Measurements from ENCODE around the gene ACY1.

The ACY1 gene

GRCh38 chr3:52034212-52034611, 50.9 kb downstream of the ACY1 start:
- H3K4me1 ChIP-seq (ENCODE audit: insufficient read depth, insufficient read length), result peaks cover 27% of the 10 kb centered on the region
- no peak overlapping the region for H3K9ac ChIP-seq (ENCODE audit: insufficient read length, low read depth)

GRCh38 chr3:52034651-52035050, 51.3 kb downstream of the ACY1 start:
- Histone ChIP-seq H3K9ac (ENCODE audit: insufficient read length, low read depth) (no peak overlapping the region), H3K4me3 (ENCODE audit: insufficient read length, low read depth) (no peak overlapping the region), H3K36me3 (ENCODE audit: insufficient read depth, insufficient read length, low read length) (no peaks in the 10 kb centered on the region), H3K27me3 (ENCODE audit: insufficient read depth, insufficient read length) (no peaks in the 10 kb centered on the region), H3K4me1 (ENCODE audit: insufficient read depth, insufficient read length) (peaks cover 27% of the 10 kb centered on the region), H3K9me3 (ENCODE audit: insufficient read depth, low read length) (no peaks in the 10 kb centered on the region)
- no peak for DNase-seq (ENCODE audit: low read depth, low spot score)
- TF ChIP-seq YY1 (IDR thresholded peaks at IDR 0.05; ENCODE audit: insufficient read depth, insufficient read length) (no peak), SUZ12 (IDR thresholded peaks at IDR 0.05; ENCODE audit: extremely low read depth, insufficient read depth, insufficient read length) (no peak), ZNF274 (IDR thresholded peaks at IDR 0.05; ENCODE audit: low read depth, low read length) (no peak)

More at GRCh38 chr3:52034212-52034611, 50.9 kb downstream of the ACY1 start:
- no peaks in the 10 kb centered on the region for H3K27me3 ChIP-seq (ENCODE audit: insufficient read depth, insufficient read length)
- H3K4me3 ChIP-seq (ENCODE audit: insufficient read length, low read depth), result no peak overlapping the region
- no peak for DNase-seq (ENCODE audit: low read depth, low spot score)
- no peak for TF ChIP-seq ZNF274 (IDR thresholded peaks at IDR 0.05; ENCODE audit: low read depth, low read length)
- no peak for TF ChIP-seq SUZ12 (IDR thresholded peaks at IDR 0.05; ENCODE audit: extremely low read depth, insufficient read depth, insufficient read length)
- TF ChIP-seq YY1 (IDR thresholded peaks at IDR 0.05; ENCODE audit: insufficient read depth, insufficient read length), result no peak
- no peaks in the 10 kb centered on the region for H3K9me3 ChIP-seq (ENCODE audit: insufficient read depth, low read length)
- no peaks in the 10 kb centered on the region for H3K36me3 ChIP-seq (ENCODE audit: insufficient read depth, insufficient read length, low read length)

- DNase-seq (ENCODE audit: low read depth, low spot score), result no peak
These were observed 52.9 kb downstream of the ACY1 start for GRCh38 chr3:52036222-52036694.

DNA sequence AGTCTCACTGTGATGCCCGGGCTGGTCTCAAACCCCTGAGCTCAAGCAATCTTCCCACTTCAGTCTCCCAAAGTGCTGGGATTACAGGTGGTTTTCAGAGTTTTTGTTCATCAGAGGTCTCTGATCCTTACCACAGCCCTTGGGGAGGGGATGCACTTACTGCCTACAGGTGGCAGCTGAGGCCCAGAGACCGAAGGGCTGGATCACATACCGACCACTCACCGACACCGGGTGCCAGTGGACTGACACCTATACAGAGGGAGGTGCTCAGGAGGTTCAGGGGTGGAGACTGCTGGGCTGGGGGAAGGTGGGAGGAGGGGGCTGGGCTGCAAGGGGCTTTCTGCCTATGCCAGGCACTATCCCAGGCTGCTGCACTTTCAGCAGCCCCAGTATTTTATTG, 53.5 kb downstream of the ACY1 start:
- no peak overlapping the region for H3K4me3 ChIP-seq (ENCODE audit: insufficient read length, low read depth)
- no peak for DNase-seq (ENCODE audit: low read depth, low spot score)
- no peaks in the 10 kb centered on the region for H3K36me3 ChIP-seq (ENCODE audit: insufficient read depth, insufficient read length, low read length)
- H3K4me1 ChIP-seq (ENCODE audit: insufficient read depth, insufficient read length), result peaks cover 27% of the 10 kb centered on the region
- H3K27me3 ChIP-seq (ENCODE audit: insufficient read depth, insufficient read length), result no peaks in the 10 kb centered on the region
- H3K9ac ChIP-seq (ENCODE audit: insufficient read length, low read depth), result no peak overlapping the region
- TF ChIP-seq YY1 (IDR thresholded peaks at IDR 0.05; ENCODE audit: insufficient read depth, insufficient read length) (no peak), ZNF274 (IDR thresholded peaks at IDR 0.05; ENCODE audit: low read depth, low read length) (no peak), SUZ12 (IDR thresholded peaks at IDR 0.05; ENCODE audit: extremely low read depth, insufficient read depth, insufficient read length) (no peak)
- H3K9me3 ChIP-seq (ENCODE audit: insufficient read depth, low read length), result no peaks in the 10 kb centered on the region

More at GRCh38 chr3:52036222-52036694, 52.9 kb downstream of the ACY1 start:
- Histone ChIP-seq H3K9ac (ENCODE audit: insufficient read length, low read depth) (peak overlapping the region; percentile 52), H3K27me3 (ENCODE audit: insufficient read depth, insufficient read length) (no peaks in the 10 kb centered on the region), H3K4me3 (ENCODE audit: insufficient read length, low read depth) (no peak overlapping the region), H3K9me3 (ENCODE audit: insufficient read depth, low read length) (no peaks in the 10 kb centered on the region), H3K4me1 (ENCODE audit: insufficient read depth, insufficient read length) (peaks cover 27% of the 10 kb centered on the region), H3K36me3 (ENCODE audit: insufficient read depth, insufficient read length, low read length) (no peaks in the 10 kb centered on the region)
- TF ChIP-seq SUZ12 (IDR thresholded peaks at IDR 0.05; ENCODE audit: extremely low read depth, insufficient read depth, insufficient read length) (no peak), ZNF274 (IDR thresholded peaks at IDR 0.05; ENCODE audit: low read depth, low read length) (no peak)

GRCh38 chr3:52037291-52037690, 54.0 kb downstream of the ACY1 start:
- no peaks in the 10 kb centered on the region for H3K9me3 ChIP-seq (ENCODE audit: insufficient read depth, low read length)
- TF ChIP-seq YY1 (IDR thresholded peaks at IDR 0.05; ENCODE audit: insufficient read depth, insufficient read length), result no peak
- no peak for TF ChIP-seq SUZ12 (IDR thresholded peaks at IDR 0.05; ENCODE audit: extremely low read depth, insufficient read depth, insufficient read length)
- no peak for TF ChIP-seq ZNF274 (IDR thresholded peaks at IDR 0.05; ENCODE audit: low read depth, low read length)

GRCh38 chr3:52038227-52038626, 54.9 kb downstream of the ACY1 start:
- no peak overlapping the region for H3K4me3 ChIP-seq (ENCODE audit: insufficient read length, low read depth)
- H3K36me3 ChIP-seq (ENCODE audit: insufficient read depth, insufficient read length, low read length), result no peaks in the 10 kb centered on the region
- no peak overlapping the region for H3K9ac ChIP-seq (ENCODE audit: insufficient read length, low read depth)
- H3K4me1 ChIP-seq (ENCODE audit: insufficient read depth, insufficient read length), result peaks cover 19% of the 10 kb centered on the region
- DNase-seq (ENCODE audit: low read depth, low spot score), result no peak
- H3K27me3 ChIP-seq (ENCODE audit: insufficient read depth, insufficient read length), result no peaks in the 10 kb centered on the region
- H3K9me3 ChIP-seq (ENCODE audit: insufficient read depth, low read length), result no peaks in the 10 kb centered on the region
- TF ChIP-seq YY1 (IDR thresholded peaks at IDR 0.05; ENCODE audit: insufficient read depth, insufficient read length) (no peak), ZNF274 (IDR thresholded peaks at IDR 0.05; ENCODE audit: low read depth, low read length) (no peak), SUZ12 (IDR thresholded peaks at IDR 0.05; ENCODE audit: extremely low read depth, insufficient read depth, insufficient read length) (no peak)

More at GRCh38 chr3:52037291-52037690, 54.0 kb downstream of the ACY1 start:
- Histone ChIP-seq H3K9ac (ENCODE audit: insufficient read length, low read depth) (no peak overlapping the region), H3K27me3 (ENCODE audit: insufficient read depth, insufficient read length) (no peaks in the 10 kb centered on the region), H3K4me3 (ENCODE audit: insufficient read length, low read depth) (no peak overlapping the region), H3K36me3 (ENCODE audit: insufficient read depth, insufficient read length, low read length) (no peaks in the 10 kb centered on the region), H3K4me1 (ENCODE audit: insufficient read depth, insufficient read length) (peaks cover 27% of the 10 kb centered on the region)
- no peak for DNase-seq (ENCODE audit: low read depth, low spot score)
